ENCODE results near the gene PRRT2.

Gene PRRT2

GRCh38 chr16:29854520-29855100 lies 42.6 kb downstream of the PRRT2 start:
- H3K27me3 ChIP-seq = no peaks in the 10 kb centered on the region
- no peak overlapping the region for H3K27ac ChIP-seq
- H3K36me3 ChIP-seq = peaks cover 14 to 24% (median 17%) of the 10 kb centered on the region in 11 experiments
- H3K4me3 ChIP-seq = no peak overlapping the region
- H3K9ac ChIP-seq = no peak overlapping the region
- H3K4me1 ChIP-seq = peaks cover 4 to 21% (median 15%) of the 10 kb centered on the region in 10 experiments; a peak in 15 of 20 replicates
- peaks cover 0 to 13% (median 0%) of the 10 kb centered on the region in 11 experiments; a peak in 4 of 22 replicates for H4K20me1 ChIP-seq
- TF ChIP-seq Cebpa-rat (IDR thresholded peaks at IDR 0.05) = no peak
- no peaks in the 10 kb centered on the region for H3K9me3 ChIP-seq (replicated peaks in 1 of 11)
- no peak overlapping the region for H3K4me2 ChIP-seq

GRCh38 chr16:29857133-29857760 lies 45.3 kb downstream of the PRRT2 start:
- no peak overlapping the region for H3K9ac ChIP-seq
- peaks cover 20 to 38% (median 29%) of the 10 kb centered on the region in 10 experiments for H3K4me1 ChIP-seq
- no peak overlapping the region; a peak in 1 of 22 replicates for H3K27ac ChIP-seq
- peaks cover 31 to 42% (median 36%) of the 10 kb centered on the region in 11 experiments for H3K36me3 ChIP-seq
- no peak for TF ChIP-seq Cebpa-rat (IDR thresholded peaks at IDR 0.05)
- H3K4me2 ChIP-seq = peak overlapping the region in 5 of 11 experiments; percentile 13 to 56 (median 35); a peak in 9 of 22 replicates
- peaks cover 0 to 33% (median 10%) of the 10 kb centered on the region in 11 experiments; a peak in 7 of 22 replicates for H4K20me1 ChIP-seq
- no peaks in the 10 kb centered on the region for H3K27me3 ChIP-seq
- no peak overlapping the region for H3K4me3 ChIP-seq
- H3K9me3 ChIP-seq (replicated peaks in 1 of 11) = no peaks in the 10 kb centered on the region

GRCh38 chr16:29858149-29858849 lies 46.3 kb downstream of the PRRT2 start:
- Histone ChIP-seq H3K27ac (no peak overlapping the region), H3K9me3 (replicated peaks in 1 of 11) (no peaks in the 10 kb centered on the region), H3K4me1 (peaks cover 14 to 40% (median 30%) of the 10 kb centered on the region in 10 experiments), H4K20me1 (peaks cover 0 to 35% (median 10%) of the 10 kb centered on the region in 11 experiments; a peak in 7 of 22 replicates), H3K9ac (no peak overlapping the region), H3K36me3 (peaks cover 31 to 42% (median 36%) of the 10 kb centered on the region in 11 experiments), H3K4me2 (no peak overlapping the region), H3K4me3 (no peak overlapping the region), H3K27me3 (no peaks in the 10 kb centered on the region)
- TF ChIP-seq Cebpa-rat (IDR thresholded peaks at IDR 0.05) = no peak

- peaks cover 14 to 44% (median 30%) of the 10 kb centered on the region in 10 experiments for H3K4me1 ChIP-seq
Observed at GRCh38 chr16:29858974-29859373, 47.0 kb downstream of the PRRT2 start.

GRCh38 chr16:29860218-29860617 lies 48.2 kb downstream of the PRRT2 start:
- no peak for TF ChIP-seq Cebpa-rat (IDR thresholded peaks at IDR 0.05)
- no peaks in the 10 kb centered on the region for H3K9me3 ChIP-seq (replicated peaks in 1 of 11)

More at GRCh38 chr16:29858974-29859373, 47.0 kb downstream of the PRRT2 start:
- Histone ChIP-seq H3K27ac (no peak overlapping the region), H3K4me3 (no peak overlapping the region), H3K4me2 (no peak overlapping the region), H4K20me1 (peaks cover 0 to 35% (median 10%) of the 10 kb centered on the region in 11 experiments; a peak in 7 of 22 replicates), H3K36me3 (peaks cover 31 to 42% (median 36%) of the 10 kb centered on the region in 11 experiments), H3K27me3 (no peaks in the 10 kb centered on the region), H3K9me3 (replicated peaks in 1 of 11) (no peaks in the 10 kb centered on the region), H3K9ac (no peak overlapping the region)
- TF ChIP-seq Cebpa-rat (IDR thresholded peaks at IDR 0.05) = no peak

GRCh38 chr16:29862383-29862883 lies 50.4 kb downstream of the PRRT2 start:
- Histone ChIP-seq H3K4me2 (peak overlapping the region; percentile 87 to 98 (median 93)), H3K4me1 (peaks cover 14 to 26% (median 21%) of the 10 kb centered on the region in 10 experiments), H4K20me1 (peaks cover 0 to 35% (median 10%) of the 10 kb centered on the region in 11 experiments; a peak in 7 of 22 replicates), H3K9me3 (replicated peaks in 1 of 11) (no peaks in the 10 kb centered on the region), H3K9ac (peak overlapping the region; percentile 83 to 98 (median 95)), H3K27me3 (no peaks in the 10 kb centered on the region), H3K36me3 (peaks cover 31 to 41% (median 36%) of the 10 kb centered on the region in 11 experiments), H3K4me3 (peak overlapping the region; percentile 82 to 97 (median 90)), H3K27ac (peak overlapping the region; percentile 91 to 100 (median 98))
- TF ChIP-seq Cebpa-rat (IDR thresholded peaks at IDR 0.05) = no peak

More at GRCh38 chr16:29860218-29860617, 48.2 kb downstream of the PRRT2 start:
- no peak overlapping the region for H3K27ac ChIP-seq
- H3K27me3 ChIP-seq = no peaks in the 10 kb centered on the region
- peaks cover 0 to 35% (median 10%) of the 10 kb centered on the region in 11 experiments; a peak in 7 of 22 replicates for H4K20me1 ChIP-seq
- peak overlapping the region in 2 of 11 experiments; percentile 37 to 40; a peak in 2 of 22 replicates for H3K9ac ChIP-seq
- peaks cover 31 to 42% (median 36%) of the 10 kb centered on the region in 11 experiments for H3K36me3 ChIP-seq
- peaks cover 14 to 44% (median 30%) of the 10 kb centered on the region in 10 experiments for H3K4me1 ChIP-seq
- no peak overlapping the region for H3K4me3 ChIP-seq
- no peak overlapping the region for H3K4me2 ChIP-seq

GRCh38 chr16:29862884-29863668 lies 51.1 kb downstream of the PRRT2 start, which contains the start of gene CDIPT:
TSS of gene CDIPT (minus strand) at chr16:29863226. CDS start at chr16:29862857, 369 bp downstream.
- peaks cover 31 to 35% (median 34%) of the 10 kb centered on the region in 11 experiments for H3K36me3 ChIP-seq
- peak within 1 kb of the TSS; percentile 83 to 98 (median 95) for H3K9ac ChIP-seq
- peak within 1 kb of the TSS; percentile 87 to 98 (median 93) for H3K4me2 ChIP-seq
- TF ChIP-seq Cebpa-rat (IDR thresholded peaks at IDR 0.05) = peak in 3 of 11 experiments; percentile 8 to 45 (median 19); a peak in 2 of 22 replicates
- H3K4me1 ChIP-seq = peaks cover 14 to 22% (median 18%) of the 10 kb centered on the region in 10 experiments
- H4K20me1 ChIP-seq = peaks cover 0 to 35% (median 10%) of the 10 kb centered on the region in 11 experiments; a peak in 7 of 22 replicates
- no peaks in the 10 kb centered on the region for H3K27me3 ChIP-seq
- peak within 1 kb of the TSS; percentile 91 to 100 (median 98) for H3K27ac ChIP-seq
- H3K9me3 ChIP-seq (replicated peaks in 1 of 11) = no peaks in the 10 kb centered on the region
- H3K4me3 ChIP-seq = peak within 1 kb of the TSS; percentile 82 to 97 (median 90)

GRCh38 chr16:29863669-29863984 lies 51.6 kb downstream of the PRRT2 start:
- H3K4me1 ChIP-seq = peaks cover 14 to 22% (median 18%) of the 10 kb centered on the region in 10 experiments
- peak overlapping the region in 3 of 10 experiments; percentile 6 to 97 (median 96); a peak in 3 of 20 replicates for H3K4me3 ChIP-seq
- TF ChIP-seq Cebpa-rat (IDR thresholded peaks at IDR 0.05) = no peak
- peak overlapping the region; percentile 52 to 98 (median 91); a peak in 21 of 22 replicates for H3K4me2 ChIP-seq
- H3K36me3 ChIP-seq = peaks cover 26 to 30% (median 29%) of the 10 kb centered on the region in 11 experiments
- H3K27me3 ChIP-seq = no peaks in the 10 kb centered on the region
- peak overlapping the region; percentile 91 to 100 (median 98); a peak in 19 of 22 replicates for H3K27ac ChIP-seq
- peak overlapping the region; percentile 83 to 98 (median 95); a peak in 20 of 22 replicates for H3K9ac ChIP-seq
- H4K20me1 ChIP-seq = peaks cover 0 to 32% (median 10%) of the 10 kb centered on the region in 11 experiments; a peak in 7 of 22 replicates
- no peaks in the 10 kb centered on the region for H3K9me3 ChIP-seq (replicated peaks in 1 of 11)
